Lower leg skin (tissue), 4 donors: ENCODE results near the gene GAN. TPM values are rescaled to one million over a fixed set of nuclear protein-coding genes. Genes with fewer than 3 reads are reported as not detected.
A peak's percentile ranks its signal among the peaks of the same experiment; 100 is the strongest.

Source experiments
- DNase-seq, 2 donors: peaks; one replicate each; pipeline ENCODE4 v3.0.0-alpha.2; 2019; ENCODE audit warnings: low spot score in 2 of 2
- H3K4me3 ChIP-seq: fragments of 200-600 bp; sonication (generic); 2 replicates; pipeline ENCODE4 v1.5.1; 2017; ENCODE audit warnings: mild to moderate bottlenecking, low read depth; ENCODE audit not compliant: poor library complexity, severe bottlenecking
- CTCF ChIP-seq, 3 donors: fragments of 450-650 bp; IDR thresholded peaks; one replicate each; pipeline ENCODE4 v1.5.1; 2016; ENCODE audit warnings: antibody characterized with exemption in 3 of 3, mild to moderate bottlenecking in 3 of 3, moderate library complexity in 2 of 3
- POLR2A ChIP-seq, 2 donors: fragments of 450-650 bp; IDR thresholded peaks; one replicate each; pipeline ENCODE4 v1.6.1; 2016 to 2017; ENCODE audit warnings: antibody characterized with exemption in 2 of 2, mild to moderate bottlenecking in 1 of 2, moderate library complexity in 1 of 2
- WGBS, 2 donors: methylation state at CpG; one replicate each; pipeline ENCODE4 v1.1.5; 2018; 5-methylcytosine and 5-hydroxymethylcytosine counted together
- intact Hi-C: fragments of 100-400 bp; cut with DNase I; formaldehyde crosslinking; loops from one replicate; pipeline ENCODE4 v1.15.0; 2023; ENCODE audit warnings: low total_unique reads
- total RNA-seq, 4 donors: library from RNA; depleted of rRNA; stranded (reverse); fragments of >200 nt; gene quantifications; one replicate each; pipeline ENCODE4 v1.1.0, GENCODE V29; 2016

GAN gene
- total RNA-seq, 4 donors from 2014 or later: 130 to 214 (median 157) TPM

DNA sequence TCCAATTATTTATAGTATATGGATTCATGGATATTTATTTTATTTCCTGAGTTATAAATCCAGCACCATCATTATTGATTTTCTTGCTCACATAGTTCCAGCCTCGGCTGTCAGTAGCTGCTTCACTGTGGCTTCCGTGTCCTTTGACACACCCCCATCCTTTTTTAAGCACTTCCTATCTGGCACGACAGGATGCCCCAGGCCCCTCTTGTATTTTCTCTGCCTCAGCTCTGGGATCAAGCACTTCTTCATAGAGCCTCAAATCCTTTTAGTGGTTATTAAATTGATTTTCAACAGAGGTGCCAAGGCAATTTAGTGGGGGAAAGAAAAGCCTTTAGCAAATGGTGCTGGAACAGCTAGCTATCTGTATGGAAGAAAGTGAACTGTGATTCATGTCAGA, 59.8 kb downstream of the GAN start:
- no peak for TF ChIP-seq POLR2A (IDR thresholded peaks at IDR 0.05)
- TF ChIP-seq CTCF (IDR thresholded peaks at IDR 0.05): no peak
- WGBS, 2 donors: 57 to 79% methylated on average over 3 of the region's 3 CpGs
- intact Hi-C loops: no loop called here
- no peak for DNase-seq
- H3K4me3 ChIP-seq: no peak overlapping the region

- no peak overlapping the region for H3K4me3 ChIP-seq
- WGBS, 2 donors: 42 to 43% methylated on average over 7 of the region's 7 CpGs
- DNase-seq: peak in 1 of 2 donors; percentile 26
- TF ChIP-seq POLR2A (IDR thresholded peaks at IDR 0.05) (no peak), CTCF (IDR thresholded peaks at IDR 0.05) (no peak)
- intact Hi-C loops: no loop called here
These were observed 62.1 kb downstream of the GAN start for GRCh38 chr16:81376880-81377279.

- no peak for DNase-seq
- WGBS, 2 donors: 59 to 64% methylated on average over 4 of the region's 4 CpGs
- no peak overlapping the region for H3K4me3 ChIP-seq
- no peak for TF ChIP-seq POLR2A (IDR thresholded peaks at IDR 0.05)
- TF ChIP-seq CTCF (IDR thresholded peaks at IDR 0.05): no peak
- intact Hi-C loops: no loop called here
These were observed 63.3 kb downstream of the GAN start for GRCh38 chr16:81378049-81378448.

GRCh38 chr16:81380932-81381331, 66.2 kb downstream of the GAN start:
- TF ChIP-seq CTCF (IDR thresholded peaks at IDR 0.05) (no peak), POLR2A (IDR thresholded peaks at IDR 0.05) (no peak)
- no peak overlapping the region for H3K4me3 ChIP-seq
- DNase-seq: no peak
- WGBS, 2 donors: 80 to 83% methylated on average over 3 of the region's 3 CpGs
- intact Hi-C loops: no loop called here

- TF ChIP-seq POLR2A (IDR thresholded peaks at IDR 0.05): no peak
- TF ChIP-seq CTCF (IDR thresholded peaks at IDR 0.05): no peak
- no peak overlapping the region for H3K4me3 ChIP-seq
- intact Hi-C loops: no loop called here
- DNase-seq: no peak
These were observed 69.2 kb downstream of the GAN start for GRCh38 chr16:81384006-81384405.

DNA sequence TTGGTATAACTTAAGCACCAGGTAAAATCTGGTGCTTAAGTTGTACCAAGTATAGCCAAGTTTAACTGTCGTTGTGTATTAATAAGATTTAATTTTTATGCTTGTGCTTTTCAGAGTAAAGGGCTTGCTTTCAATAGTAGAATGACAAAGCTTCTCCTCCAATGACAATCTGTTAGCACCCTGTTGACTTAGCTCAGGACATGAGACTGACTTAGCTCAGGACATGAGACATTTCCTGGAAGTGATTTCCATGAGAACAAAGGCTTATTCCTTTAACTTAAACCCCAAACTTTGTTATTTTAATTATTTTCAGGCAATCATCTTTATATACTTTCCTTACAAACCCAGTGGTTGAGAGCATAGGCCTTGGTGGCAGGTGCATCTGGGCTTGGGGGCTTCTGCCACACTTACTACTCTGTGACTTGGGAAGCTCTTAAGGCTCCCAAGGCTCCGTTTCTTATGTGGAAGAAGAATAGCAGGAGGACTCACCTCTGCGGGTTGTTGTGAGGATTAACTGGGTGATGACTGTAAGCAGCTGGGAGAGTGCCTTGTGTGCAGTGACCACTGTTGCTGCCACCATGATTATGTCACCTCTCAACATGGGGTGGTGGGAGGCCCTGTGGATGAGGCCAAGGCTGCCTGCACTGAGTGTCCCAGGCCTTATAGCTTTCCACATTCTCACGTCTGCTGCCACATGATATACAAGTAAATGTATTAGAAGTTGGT, 70.4 kb downstream of the GAN start:
- TF ChIP-seq CTCF (IDR thresholded peaks at IDR 0.05): no peak
- no peak for TF ChIP-seq POLR2A (IDR thresholded peaks at IDR 0.05)
- intact Hi-C loops: no loop called here
- no peak overlapping the region for H3K4me3 ChIP-seq
- 91 to 94% methylated on average over 4 of the region's 4 CpGs for WGBS, 2 donors
- DNase-seq: no peak
